ENCODE data around the gene SMTNL2.
A peak's percentile ranks its signal among the peaks of the same experiment; 100 is the strongest.
"Not testable (repeated sequence)": the region's sequence is repeated elsewhere in the genome, so short reads cannot be mapped to it uniquely, and the experiment has no call there.

Gene SMTNL2

GRCh38 chr17:4560837-4561256 is 23.5 kb upstream of the SMTNL2 start:
- DNase-seq: no peak

GRCh38 chr17:4562015-4562969 is 22.0 kb upstream of the SMTNL2 start:
- DNase-seq: no peak

GRCh38 chr17:4565209-4566141 is 18.9 kb upstream of the SMTNL2 start:
- peak; percentile 34 for DNase-seq

- DNase-seq: peak; percentile 35
Observed at GRCh38 chr17:4566785-4567184, 17.5 kb upstream of the SMTNL2 start.

GRCh38 chr17:4569591-4569990 is 14.7 kb upstream of the SMTNL2 start:
- no peak for DNase-seq

- DNase-seq: no peak
Observed at GRCh38 chr17:4572131-4572530, 12.2 kb upstream of the SMTNL2 start.

GRCh38 chr17:4573115-4573514 is 11.2 kb upstream of the SMTNL2 start:
- DNase-seq: no peak

- no peak for DNase-seq
Observed at GRCh38 chr17:4573669-4574068, 10.7 kb upstream of the SMTNL2 start.

- DNase-seq: no peak
Observed at GRCh38 chr17:4574448-4575045, 9.8 kb upstream of the SMTNL2 start.

GRCh38 chr17:4576161-4576558 is 8.2 kb upstream of the SMTNL2 start:
- no peak for DNase-seq

- no peak for DNase-seq
Observed at GRCh38 chr17:4576729-4577322, 7.5 kb upstream of the SMTNL2 start.

- DNase-seq: no peak
Observed at GRCh38 chr17:4577386-4577993, 6.8 kb upstream of the SMTNL2 start.

- not testable (repeated sequence) for DNase-seq
Observed at GRCh38 chr17:4578349-4578748, 6.0 kb upstream of the SMTNL2 start.

- DNase-seq: no peak
Observed at GRCh38 chr17:4579678-4580077, 4.7 kb upstream of the SMTNL2 start.

GRCh38 chr17:4580291-4580690 is 4.0 kb upstream of the SMTNL2 start:
- no peak for DNase-seq

GRCh38 chr17:4582101-4582501 is 2.2 kb upstream of the SMTNL2 start:
- no peak for DNase-seq

- DNase-seq: no peak
Observed at GRCh38 chr17:4582691-4583090, 1.6 kb upstream of the SMTNL2 start.

GRCh38 chr17:4583206-4583605 is 1.1 kb upstream of the SMTNL2 start:
- no peak for DNase-seq

GRCh38 chr17:4583782-4584100 is 588 bp upstream of the SMTNL2 start:
- DNase-seq: peak; percentile 9

- DNase-seq: no peak
Observed at GRCh38 chr17:4584917-4585637, 748 bp downstream of the SMTNL2 start.

- DNase-seq: no peak
Observed at GRCh38 chr17:4585638-4585994, 1.3 kb downstream of the SMTNL2 start.

GRCh38 chr17:4586043-4586442 is 1.7 kb downstream of the SMTNL2 start:
- DNase-seq: no peak

Data from COR-L47 (cell line).